Loucy (cell line): ENCODE measurements around the gene UBAP2.

Experiments
- H2AFZ ChIP-seq: fragments of 200-600 bp; sonication (generic); 2 replicates; pipeline ENCODE4 v1.6.0; 2016; ENCODE audit warnings: antibody characterized with exemption, mild to moderate bottlenecking, low read length, moderate library complexity
- H3F3A ChIP-seq: fragments of 200-600 bp; 2 replicates; pipeline ENCODE4 v1.6.0; 2016; ENCODE audit warnings: antibody characterized with exemption, low read depth, mild to moderate bottlenecking
- H3K27me3 ChIP-seq: fragments of 200-600 bp; sonication (generic); 2 replicates; pipeline ENCODE4 v1.6.1; 2014; ENCODE audit warnings: low read length, mild to moderate bottlenecking; ENCODE audit not compliant: insufficient read depth, poor library complexity, severe bottlenecking
- H3K36me3 ChIP-seq: fragments of 200-600 bp; sonication (generic); 2 replicates; pipeline ENCODE4 v1.6.1; 2016; ENCODE audit warnings: low read length; ENCODE audit not compliant: insufficient read depth
- H3K4me1 ChIP-seq: fragments of 200-600 bp; sonication (generic); 2 replicates; pipeline ENCODE4 v1.5.1; 2014; ENCODE audit warnings: low read length, mild to moderate bottlenecking; ENCODE audit not compliant: insufficient read depth, poor library complexity, severe bottlenecking
- H3K4me2 ChIP-seq: fragments of 200-600 bp; sonication (generic); 2 replicates; pipeline ENCODE4 v1.6.0; 2014; ENCODE audit warnings: antibody characterized with exemption, low read length, low read depth, mild to moderate bottlenecking; ENCODE audit not compliant: poor library complexity, severe bottlenecking
- H3K4me3 ChIP-seq: fragments of 200-600 bp; sonication (generic); 2 replicates; pipeline ENCODE4 v1.5.1; 2014; ENCODE audit warnings: low read length, mild to moderate bottlenecking, mixed read lengths; ENCODE audit not compliant: poor library complexity, severe bottlenecking
- H3K79me2 ChIP-seq: fragments of 200-600 bp; sonication (generic); 2 replicates; pipeline ENCODE4 v1.6.1; 2014; ENCODE audit warnings: low read length; ENCODE audit not compliant: insufficient read depth
- H3K9ac ChIP-seq: fragments of 200-600 bp; sonication (generic); 2 replicates; pipeline ENCODE4 v1.6.0; 2014; ENCODE audit warnings: mild to moderate bottlenecking, low read depth, low read length, moderate library complexity; ENCODE audit not compliant: poor library complexity, severe bottlenecking
- H3K9me2 ChIP-seq: fragments of 200-600 bp; sonication (generic); replicated peaks from 2 replicates; pipeline ENCODE4 v1.6.1; 2016; ENCODE audit warnings: low read depth, low read length, mixed read lengths
- H3K9me3 ChIP-seq: fragments of 200-600 bp; sonication (generic); 2 replicates; pipeline ENCODE4 v1.6.1; 2014; ENCODE audit warnings: mild to moderate bottlenecking, antibody characterized with exemption, low read length, low read depth; ENCODE audit not compliant: insufficient read depth
- H4K20me1 ChIP-seq: fragments of 200-600 bp; sonication (generic); 2 replicates; pipeline ENCODE4 v1.6.0; 2014; ENCODE audit warnings: antibody characterized with exemption, low read length, mild to moderate bottlenecking; ENCODE audit not compliant: insufficient read depth, poor library complexity, severe bottlenecking
- CTCF ChIP-seq: fragments of 200-600 bp; sonication (generic); conservative IDR thresholded peaks from 2 replicates; pipeline ENCODE4 v1.5.1; 2014; ENCODE audit warnings: mild to moderate bottlenecking, antibody characterized with exemption, low read length
- EZH2phosphoT487 ChIP-seq: fragments of 200-600 bp; IDR thresholded peaks from 2 replicates; pipeline ENCODE4 v1.6.1; 2018; ENCODE audit warnings: antibody characterized with exemption, mild to moderate bottlenecking, moderate library complexity, borderline replicate concordance

The UBAP2 gene

GRCh38 chr9:34084562-34084961 is 35.9 kb upstream of the UBAP2 start:
- no peaks in the 10 kb centered on the region for H3K9me3 ChIP-seq
- peaks cover 3% of the 10 kb centered on the region for H4K20me1 ChIP-seq
- H3K4me2 ChIP-seq = no peak overlapping the region
- no peaks in the 10 kb centered on the region for H3K4me1 ChIP-seq
- no peaks in the 10 kb centered on the region for H3K79me2 ChIP-seq
- no peaks in the 10 kb centered on the region for H3K9me2 ChIP-seq
- H3F3A ChIP-seq = no peaks in the 10 kb centered on the region
- H3K9ac ChIP-seq = no peak overlapping the region
- no peak overlapping the region for H3K4me3 ChIP-seq
- no peaks in the 10 kb centered on the region for H3K27me3 ChIP-seq
- TF ChIP-seq EZH2phosphoT487 = no peak
- no peak for TF ChIP-seq CTCF
- H3K36me3 ChIP-seq = peaks cover 42% of the 10 kb centered on the region
- H2AFZ ChIP-seq = no peak overlapping the region

GRCh38 chr9:34079181-34079580 is 30.5 kb upstream of the UBAP2 start:
- Histone ChIP-seq H3K9me3 (no peaks in the 10 kb centered on the region), H3K4me1 (no peaks in the 10 kb centered on the region), H3F3A (no peaks in the 10 kb centered on the region), H3K79me2 (no peaks in the 10 kb centered on the region), H3K27me3 (no peaks in the 10 kb centered on the region), H3K4me2 (no peak overlapping the region), H4K20me1 (no peaks in the 10 kb centered on the region), H2AFZ (no peak overlapping the region), H3K9ac (no peak overlapping the region), H3K9me2 (no peaks in the 10 kb centered on the region), H3K36me3 (no peaks in the 10 kb centered on the region), H3K4me3 (no peak overlapping the region)
- TF ChIP-seq EZH2phosphoT487 (no peak), CTCF (no peak)

- H3K4me1 ChIP-seq = no peaks in the 10 kb centered on the region
- no peaks in the 10 kb centered on the region for H3K9me2 ChIP-seq
- no peak overlapping the region for H3K4me2 ChIP-seq
- peak overlapping the region; percentile 9 for H3K9ac ChIP-seq
- no peak for TF ChIP-seq CTCF
- TF ChIP-seq EZH2phosphoT487 = no peak
- peak overlapping the region; percentile 51; the same call in 1 of the 2 replicates for H2AFZ ChIP-seq
- no peaks in the 10 kb centered on the region for H3K27me3 ChIP-seq
- H3F3A ChIP-seq = no peaks in the 10 kb centered on the region
- H3K4me3 ChIP-seq = no peak overlapping the region
- H3K9me3 ChIP-seq = no peaks in the 10 kb centered on the region
- H3K36me3 ChIP-seq = no peaks in the 10 kb centered on the region
- H3K79me2 ChIP-seq = no peaks in the 10 kb centered on the region
- no peaks in the 10 kb centered on the region for H4K20me1 ChIP-seq
These were observed 24.3 kb upstream of the UBAP2 start for GRCh38 chr9:34072868-34073590.
